Choroid plexus epithelial cell (primary cell): ENCODE measurements around the gene TCIRG1.
"Not testable (repeated sequence)": the region's sequence is repeated elsewhere in the genome, so short reads cannot be mapped to it uniquely, and the experiment has no call there.

Experiments used
- DNase-seq: peaks from one replicate; pipeline ENCODE4 v3.0.0-alpha.2; 2010; ENCODE audit warnings: low read depth
- H3K4me3 ChIP-seq: 2 replicates; pipeline ENCODE4 v1.5.1; 2011; ENCODE audit warnings: low read depth, mild to moderate bottlenecking, control low read depth, low read length, moderate library complexity
- CTCF ChIP-seq: conservative IDR thresholded peaks from 2 replicates; pipeline ENCODE4 v1.5.1; 2011; ENCODE audit warnings: low read depth, mild to moderate bottlenecking, control low read depth, inconsistent platforms, low read length, moderate library complexity

TCIRG1 gene

GRCh38 chr11:68090287-68090686 is 51.5 kb downstream of the TCIRG1 start:
- H3K4me3 ChIP-seq: no peak overlapping the region

GRCh38 chr11:68090706-68091105 is 51.9 kb downstream of the TCIRG1 start:
- TF ChIP-seq CTCF: no peak
- DNase-seq: peak; percentile 13
- H3K4me3 ChIP-seq: no peak overlapping the region

More at GRCh38 chr11:68090287-68090686, 51.5 kb downstream of the TCIRG1 start:
- DNase-seq: no peak
- TF ChIP-seq CTCF: no peak

GRCh38 chr11:68092411-68092810 is 53.6 kb downstream of the TCIRG1 start:
- no peak for TF ChIP-seq CTCF
- no peak for DNase-seq
- H3K4me3 ChIP-seq: no peak overlapping the region

GRCh38 chr11:68092946-68093345 is 54.1 kb downstream of the TCIRG1 start:
- DNase-seq: not testable (repeated sequence)

GRCh38 chr11:68093565-68093964 is 54.7 kb downstream of the TCIRG1 start:
- H3K4me3 ChIP-seq: no peak overlapping the region
- DNase-seq: no peak
- TF ChIP-seq CTCF: no peak

More at GRCh38 chr11:68092946-68093345, 54.1 kb downstream of the TCIRG1 start:
- H3K4me3 ChIP-seq: not testable (repeated sequence)

GRCh38 chr11:68096962-68097361 is 58.1 kb downstream of the TCIRG1 start:
- no peak for TF ChIP-seq CTCF
- no peak for DNase-seq
- H3K4me3 ChIP-seq: no peak overlapping the region

- no peak for TF ChIP-seq CTCF
- no peak for DNase-seq
- H3K4me3 ChIP-seq: no peak overlapping the region
Measured at GRCh38 chr11:68099057-68099456, 60.2 kb downstream of the TCIRG1 start.
